KMS-11 (cell line): ENCODE data around the gene DDAH2.
"Not testable (repeated sequence)": the region's sequence is repeated elsewhere in the genome, so short reads cannot be mapped to it uniquely, and the experiment has no call there.

Source experiments
- H2AFZ ChIP-seq: fragments of 200-600 bp; sonication (generic); 2 replicates; pipeline ENCODE4 v1.6.1; 2016; ENCODE audit warnings: antibody characterized with exemption, mixed run types, low read depth
- H3K27ac ChIP-seq: fragments of 200-600 bp; sonication (generic); 2 replicates; pipeline ENCODE4 v1.6.1; 2016; ENCODE audit warnings: mild to moderate bottlenecking, mixed run types
- H3K27me3 ChIP-seq: fragments of 200-600 bp; sonication (generic); 2 replicates; pipeline ENCODE4 v1.6.1; 2017; ENCODE audit warnings: mild to moderate bottlenecking, low read depth, mixed run types, moderate library complexity; ENCODE audit not compliant: insufficient read depth
- H3K36me3 ChIP-seq: fragments of 200-600 bp; sonication (generic); 2 replicates; pipeline ENCODE4 v1.6.1; 2017; ENCODE audit warnings: mild to moderate bottlenecking, mixed run types; ENCODE audit not compliant: insufficient read depth
- H3K4me1 ChIP-seq: fragments of 200-600 bp; sonication (generic); 2 replicates; pipeline ENCODE4 v1.6.1; 2016; ENCODE audit warnings: mild to moderate bottlenecking, low read depth, mixed run types; ENCODE audit not compliant: poor library complexity, severe bottlenecking
- H3K4me2 ChIP-seq: fragments of 200-600 bp; sonication (generic); 2 replicates; pipeline ENCODE4 v1.7.0; 2016; ENCODE audit warnings: mild to moderate bottlenecking, mixed run types
- H3K4me3 ChIP-seq: fragments of 200-600 bp; sonication (generic); IDR thresholded peaks from 2 replicates; pipeline ENCODE4 v1.6.1; 2017; ENCODE audit warnings: low read depth, low read length, mixed read lengths; ENCODE audit not compliant: insufficient read depth
- H3K79me2 ChIP-seq: fragments of 200-600 bp; sonication (generic); 2 replicates; pipeline ENCODE4 v1.6.1; 2016; ENCODE audit warnings: low read depth, mixed run types; ENCODE audit not compliant: insufficient read depth
- H3K9ac ChIP-seq: fragments of 200-600 bp; sonication (generic); 2 replicates; pipeline ENCODE4 v1.6.1; 2016; ENCODE audit warnings: mild to moderate bottlenecking, mixed run types
- H4K20me1 ChIP-seq: fragments of 200-600 bp; sonication (generic); 2 replicates; pipeline ENCODE4 v1.6.1; 2016; ENCODE audit warnings: mild to moderate bottlenecking, mixed run types; ENCODE audit not compliant: insufficient read depth
- CTCF ChIP-seq: fragments of 200-600 bp; sonication (generic); conservative IDR thresholded peaks from 2 replicates; pipeline ENCODE4 v1.6.1; 2017; ENCODE audit warnings: low read depth, mild to moderate bottlenecking, antibody characterized with exemption, low read length, moderate library complexity, mixed read lengths

DDAH2 gene

DNA sequence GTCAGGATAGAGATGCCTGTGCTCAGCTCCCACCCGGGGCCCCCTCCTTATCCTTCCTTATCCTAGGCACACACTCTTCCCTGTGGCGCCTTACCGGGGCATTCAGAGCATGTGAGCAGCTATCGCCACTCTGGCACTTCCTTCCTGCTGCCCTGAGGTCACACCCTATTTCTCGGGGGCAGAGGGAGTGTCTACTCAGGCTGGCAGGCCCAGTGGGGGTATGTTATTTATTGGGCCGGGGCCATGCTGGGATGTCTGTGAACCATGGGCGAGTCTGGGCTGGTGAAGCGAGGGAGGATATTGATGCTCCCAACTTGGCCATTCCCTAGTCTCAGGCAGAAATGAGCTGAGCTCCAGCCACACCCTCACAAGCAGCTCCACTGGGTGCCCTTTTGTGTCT, 17.9 kb downstream of the DDAH2 start:
- Histone ChIP-seq H3K9ac (no peak overlapping the region), H3K36me3 (no peaks in the 10 kb centered on the region), H3K27ac (no peak overlapping the region)

GRCh38 chr6:31710523-31711219, 18.4 kb downstream of the DDAH2 start:
- Histone ChIP-seq H2AFZ (no peak overlapping the region), H3K9ac (no peak overlapping the region), H3K4me2 (no peak overlapping the region), H3K4me3 (no peak overlapping the region), H3K27ac (no peak overlapping the region), H4K20me1 (no peaks in the 10 kb centered on the region), H3K36me3 (no peaks in the 10 kb centered on the region), H3K79me2 (no peaks in the 10 kb centered on the region), H3K27me3 (0 out of 2 replicates have a peak, but pooled peaks cover 2% of the 10 kb centered on the region), H3K4me1 (peaks cover 7% of the 10 kb centered on the region)
- no peak for TF ChIP-seq CTCF

More for the DNA sequence above, 17.9 kb downstream of the DDAH2 start:
- H2AFZ ChIP-seq, result no peak overlapping the region
- H3K79me2 ChIP-seq, result no peaks in the 10 kb centered on the region
- H3K27me3 ChIP-seq, result 0 out of 2 replicates have a peak, but pooled peaks cover 2% of the 10 kb centered on the region
- no peak for TF ChIP-seq CTCF
- no peak overlapping the region for H3K4me2 ChIP-seq
- no peaks in the 10 kb centered on the region for H4K20me1 ChIP-seq
- H3K4me3 ChIP-seq, result no peak overlapping the region
- H3K4me1 ChIP-seq, result peaks cover 7% of the 10 kb centered on the region

DNA sequence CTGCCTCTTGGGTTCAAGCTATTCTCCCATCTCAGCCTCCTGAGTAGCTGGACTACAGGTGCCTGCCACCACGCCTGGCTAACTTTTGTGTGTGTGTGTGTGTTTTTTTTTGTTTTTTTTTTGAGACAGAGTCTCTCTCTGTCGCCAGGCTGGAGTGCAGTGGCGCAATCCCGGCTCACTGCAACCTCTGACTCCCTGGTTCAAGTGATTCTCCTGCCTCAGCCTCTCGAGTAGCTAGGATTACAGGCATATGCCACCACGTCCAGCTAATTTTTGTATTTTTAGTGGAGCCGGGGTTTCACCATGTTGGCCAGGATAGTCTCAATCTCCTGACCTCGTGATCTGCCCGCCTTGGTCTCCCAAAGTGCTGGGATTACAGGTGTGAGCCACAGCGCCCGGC, 19.9 kb downstream of the DDAH2 start:
- H4K20me1 ChIP-seq, H3K4me2 ChIP-seq, H3K4me3 ChIP-seq, H2AFZ ChIP-seq, H3K27me3 ChIP-seq, H3K9ac ChIP-seq, H3K36me3 ChIP-seq, H3K79me2 ChIP-seq, H3K27ac ChIP-seq, H3K4me1 ChIP-seq: not testable (repeated sequence)

DNA sequence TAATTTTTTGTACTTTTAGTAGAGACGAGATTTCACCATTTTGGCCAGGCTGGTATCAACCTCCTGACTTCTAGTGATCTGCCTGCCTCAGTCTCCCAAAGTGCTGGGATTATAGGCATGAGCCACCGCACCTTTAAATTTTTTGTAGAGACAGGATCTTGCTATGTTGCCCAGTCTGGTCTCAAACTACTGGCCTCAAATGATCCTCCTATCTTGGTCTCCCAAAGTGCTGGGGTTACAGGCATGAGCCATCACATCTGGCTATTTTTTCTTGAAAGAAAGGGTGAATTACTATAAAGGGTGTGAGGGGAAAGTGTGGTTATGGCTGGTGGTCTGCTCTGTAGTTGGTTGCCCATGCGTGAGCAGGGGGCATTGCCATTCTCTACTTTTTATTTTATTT, 20.9 kb downstream of the DDAH2 start:
- H3K4me3 ChIP-seq, result no peak overlapping the region
- H3K27ac ChIP-seq, result no peak overlapping the region
- H3K27me3 ChIP-seq, result 0 out of 2 replicates have a peak, but pooled peaks cover 2% of the 10 kb centered on the region
- H2AFZ ChIP-seq, result no peak overlapping the region
- H3K36me3 ChIP-seq, result no peaks in the 10 kb centered on the region
- H3K4me2 ChIP-seq, result no peak overlapping the region
- TF ChIP-seq CTCF, result no peak
- H3K9ac ChIP-seq, result no peak overlapping the region
- peaks cover 13% of the 10 kb centered on the region for H3K4me1 ChIP-seq
- no peaks in the 10 kb centered on the region for H4K20me1 ChIP-seq
- H3K79me2 ChIP-seq, result no peaks in the 10 kb centered on the region

GRCh38 chr6:31707701-31708100, 21.4 kb downstream of the DDAH2 start:
- H3K27ac ChIP-seq, result no peak overlapping the region
- no peak for TF ChIP-seq CTCF

More at GRCh38 chr6:31707701-31708100, 21.4 kb downstream of the DDAH2 start:
- no peaks in the 10 kb centered on the region for H3K36me3 ChIP-seq
- 0 out of 2 replicates have a peak, but pooled peaks cover under 1% of the 10 kb centered on the region for H3K79me2 ChIP-seq
- peaks cover 13% of the 10 kb centered on the region for H3K4me1 ChIP-seq
- H2AFZ ChIP-seq, result no peak overlapping the region
- no peaks in the 10 kb centered on the region for H4K20me1 ChIP-seq
- H3K4me3 ChIP-seq, result no peak overlapping the region
- H3K4me2 ChIP-seq, result no peak overlapping the region
- 0 out of 2 replicates have a peak, but pooled peaks cover 2% of the 10 kb centered on the region for H3K27me3 ChIP-seq
- no peak overlapping the region for H3K9ac ChIP-seq
